ENCODE results near the gene OR6B3. TPM values are rescaled to one million over a fixed set of nuclear protein-coding genes. Genes with fewer than 3 reads are reported as not detected.

Gene OR6B3
- not detected in 2 replicates for total RNA-seq (2014; rRNA removed; shearing (Covaris generic))

GRCh38 chr2:240053173-240054155 lies at the start of gene OR6B3:
Gene OR6B3 (minus strand): TSS chr2:240053521.
- Histone ChIP-seq H3K4me1 (no peaks in the 10 kb centered on the region), H3K36me3 (no peaks in the 10 kb centered on the region), H3K9me3 (replicated peaks) (no peaks in the 10 kb centered on the region), H3K4me3 (no peak within 1 kb of the TSS), H3K27ac (no peak within 1 kb of the TSS), H3K27me3 (peaks cover 45% of the 10 kb centered on the region)
- no peak for DNase-seq

- no peaks in the 10 kb centered on the region for H3K36me3 ChIP-seq
- no peak overlapping the region for H3K4me3 ChIP-seq
- no peaks in the 10 kb centered on the region; the same call in 1 of the 2 replicates for H3K4me1 ChIP-seq
- H3K27me3 ChIP-seq, result 0 out of 2 replicates have a peak, but pooled peaks cover 11% of the 10 kb centered on the region
- peaks cover 17% of the 10 kb centered on the region; the same call in 1 of the 2 replicates for H3K9me3 ChIP-seq (replicated peaks)
- no peak for DNase-seq
- H3K27ac ChIP-seq, result no peak overlapping the region
These were observed 45.0 kb upstream of the OR6B3 start for GRCh38 chr2:240098349-240098748.

GRCh38 chr2:240095556-240096523 lies 42.5 kb upstream of the OR6B3 start:
- 0 out of 2 replicates have a peak, but pooled peaks cover 14% of the 10 kb centered on the region for H3K27me3 ChIP-seq
- DNase-seq, result no peak

GRCh38 chr2:240089306-240089705 lies 36.0 kb upstream of the OR6B3 start:
- Histone ChIP-seq H3K36me3 (no peaks in the 10 kb centered on the region), H3K4me1 (no peaks in the 10 kb centered on the region), H3K9me3 (replicated peaks) (peaks cover 8% of the 10 kb centered on the region; the same call in 1 of the 2 replicates), H3K4me3 (no peak overlapping the region), H3K27ac (no peak overlapping the region), H3K27me3 (0 out of 2 replicates have a peak, but pooled peaks cover 9% of the 10 kb centered on the region)
- no peak for DNase-seq

More at GRCh38 chr2:240095556-240096523, 42.5 kb upstream of the OR6B3 start:
- no peak overlapping the region for H3K27ac ChIP-seq
- H3K9me3 ChIP-seq (replicated peaks), result peaks cover 17% of the 10 kb centered on the region; the same call in 1 of the 2 replicates
- H3K36me3 ChIP-seq, result no peaks in the 10 kb centered on the region
- no peak overlapping the region for H3K4me3 ChIP-seq
- H3K4me1 ChIP-seq, result no peaks in the 10 kb centered on the region; the same call in 1 of the 2 replicates

- H3K9me3 ChIP-seq (replicated peaks), result peaks cover 8% of the 10 kb centered on the region; the same call in 1 of the 2 replicates
- no peaks in the 10 kb centered on the region for H3K4me1 ChIP-seq
- H3K4me3 ChIP-seq, result no peak overlapping the region
- no peak for DNase-seq
- no peaks in the 10 kb centered on the region for H3K27me3 ChIP-seq
- H3K27ac ChIP-seq, result no peak overlapping the region
- H3K36me3 ChIP-seq, result no peaks in the 10 kb centered on the region
These were observed 33.2 kb upstream of the OR6B3 start for GRCh38 chr2:240086563-240086962.

- Histone ChIP-seq H3K4me1 (no peaks in the 10 kb centered on the region), H3K9me3 (replicated peaks) (peaks cover 7% of the 10 kb centered on the region), H3K27me3 (no peaks in the 10 kb centered on the region), H3K36me3 (no peaks in the 10 kb centered on the region), H3K4me3 (no peak overlapping the region), H3K27ac (no peak overlapping the region)
- DNase-seq, result no peak
These were observed 25.3 kb upstream of the OR6B3 start for GRCh38 chr2:240078631-240079030.

GRCh38 chr2:240077442-240077841 lies 24.1 kb upstream of the OR6B3 start:
- Histone ChIP-seq H3K27ac (no peak overlapping the region), H3K4me1 (no peaks in the 10 kb centered on the region), H3K27me3 (no peaks in the 10 kb centered on the region), H3K9me3 (replicated peaks) (peaks cover 7% of the 10 kb centered on the region), H3K4me3 (no peak overlapping the region), H3K36me3 (no peaks in the 10 kb centered on the region)
- DNase-seq, result no peak

- H3K27me3 ChIP-seq, result no peaks in the 10 kb centered on the region
- peaks cover 12% of the 10 kb centered on the region for H3K4me1 ChIP-seq
These were observed 21.2 kb upstream of the OR6B3 start for GRCh38 chr2:240074545-240074944.

GRCh38 chr2:240070907-240071306 lies 17.6 kb upstream of the OR6B3 start:
- Histone ChIP-seq H3K4me1 (peaks cover 13% of the 10 kb centered on the region), H3K36me3 (no peaks in the 10 kb centered on the region), H3K4me3 (no peak overlapping the region), H3K9me3 (replicated peaks) (no peaks in the 10 kb centered on the region), H3K27me3 (no peaks in the 10 kb centered on the region), H3K27ac (no peak overlapping the region)
- no peak for DNase-seq

More at GRCh38 chr2:240074545-240074944, 21.2 kb upstream of the OR6B3 start:
- H3K27ac ChIP-seq, result no peak overlapping the region
- no peaks in the 10 kb centered on the region for H3K36me3 ChIP-seq
- no peak for DNase-seq
- no peak overlapping the region for H3K4me3 ChIP-seq
- H3K9me3 ChIP-seq (replicated peaks), result peaks cover 7% of the 10 kb centered on the region

- no peaks in the 10 kb centered on the region for H3K9me3 ChIP-seq (replicated peaks)
- H3K4me3 ChIP-seq, result no peak overlapping the region
- H3K27ac ChIP-seq, result no peak overlapping the region
- H3K27me3 ChIP-seq, result no peaks in the 10 kb centered on the region
- peak in 1 of 2 experiments; percentile 30 for DNase-seq
- no peaks in the 10 kb centered on the region for H3K36me3 ChIP-seq
- H3K4me1 ChIP-seq, result peaks cover 13% of the 10 kb centered on the region
These were observed 16.5 kb upstream of the OR6B3 start for GRCh38 chr2:240069829-240070228.

- DNase-seq, result no peak
- H3K27me3 ChIP-seq, result no peaks in the 10 kb centered on the region
These were observed 14.9 kb upstream of the OR6B3 start for GRCh38 chr2:240068193-240068592.

GRCh38 chr2:240066489-240066888 lies 13.2 kb upstream of the OR6B3 start:
- DNase-seq, result no peak
- no peaks in the 10 kb centered on the region for H3K36me3 ChIP-seq
- 0 out of 2 replicates have a peak, but pooled peaks cover 3% of the 10 kb centered on the region for H3K27me3 ChIP-seq
- no peak overlapping the region for H3K27ac ChIP-seq
- peaks cover 13% of the 10 kb centered on the region for H3K4me1 ChIP-seq
- 0 out of 2 replicates have a peak, but pooled peaks cover 2% of the 10 kb centered on the region for H3K9me3 ChIP-seq (replicated peaks)
- H3K4me3 ChIP-seq, result no peak overlapping the region

More at GRCh38 chr2:240068193-240068592, 14.9 kb upstream of the OR6B3 start:
- no peaks in the 10 kb centered on the region for H3K9me3 ChIP-seq (replicated peaks)
- H3K36me3 ChIP-seq, result no peaks in the 10 kb centered on the region
- H3K27ac ChIP-seq, result no peak overlapping the region
- peaks cover 13% of the 10 kb centered on the region for H3K4me1 ChIP-seq
- H3K4me3 ChIP-seq, result no peak overlapping the region

- no peak for DNase-seq
- H3K27me3 ChIP-seq, result 0 out of 2 replicates have a peak, but pooled peaks cover 3% of the 10 kb centered on the region
- H3K4me3 ChIP-seq, result no peak overlapping the region
- 0 out of 2 replicates have a peak, but pooled peaks cover 2% of the 10 kb centered on the region for H3K9me3 ChIP-seq (replicated peaks)
- peaks cover 5% of the 10 kb centered on the region; the same call in 1 of the 2 replicates for H3K4me1 ChIP-seq
- no peak overlapping the region for H3K27ac ChIP-seq
- no peaks in the 10 kb centered on the region for H3K36me3 ChIP-seq
These were observed 11.6 kb upstream of the OR6B3 start for GRCh38 chr2:240064898-240065297.

GRCh38 chr2:240060977-240061591 lies 7.8 kb upstream of the OR6B3 start:
- peak; percentile 41 to 75 for DNase-seq
- H3K4me3 ChIP-seq, result no peak overlapping the region
- H3K36me3 ChIP-seq, result no peaks in the 10 kb centered on the region
- peaks cover 6% of the 10 kb centered on the region for H3K27me3 ChIP-seq
- no peaks in the 10 kb centered on the region for H3K4me1 ChIP-seq
- H3K9me3 ChIP-seq (replicated peaks), result 0 out of 2 replicates have a peak, but pooled peaks cover 2% of the 10 kb centered on the region
- no peak overlapping the region for H3K27ac ChIP-seq

All from SJCRH30 (cell line).